ENCODE data around the gene FOXK2. TPM values are rescaled to one million over a fixed set of nuclear protein-coding genes. Genes with fewer than 3 reads are reported as not detected.
"Not testable (repeated sequence)": the region's sequence is repeated elsewhere in the genome, so short reads cannot be mapped to it uniquely, and the experiment has no call there.

Gene FOXK2
- total RNA-seq, 1 donor from 2014 or later: 24.8 TPM

- peak; percentile 66 to 88 for DNase-seq (ENCODE audit: low read depth in 2 of 2)
Measured at GRCh38 chr17:82531431-82531881, 11.9 kb downstream of the FOXK2 start.

- DNase-seq (ENCODE audit: low read depth in 2 of 2): no peak
Measured at GRCh38 chr17:82534401-82534812, 14.9 kb downstream of the FOXK2 start.

GRCh38 chr17:82536512-82537201 lies 17.1 kb downstream of the FOXK2 start:
- DNase-seq (ENCODE audit: low read depth in 2 of 2): peak; percentile 43 to 51

GRCh38 chr17:82537228-82537627 lies 17.7 kb downstream of the FOXK2 start:
- DNase-seq (ENCODE audit: low read depth in 2 of 2): not testable (repeated sequence)

- DNase-seq (ENCODE audit: low read depth in 2 of 2): not testable (repeated sequence)
Measured at GRCh38 chr17:82539076-82539475, 19.5 kb downstream of the FOXK2 start.

GRCh38 chr17:82542439-82542838 lies 22.9 kb downstream of the FOXK2 start:
- no peak for DNase-seq (ENCODE audit: low read depth in 2 of 2)

GRCh38 chr17:82544431-82545070 lies 25.0 kb downstream of the FOXK2 start:
- DNase-seq (ENCODE audit: low read depth in 2 of 2): no peak

- DNase-seq (ENCODE audit: low read depth in 2 of 2): no peak
Measured at GRCh38 chr17:82545071-82545462, 25.5 kb downstream of the FOXK2 start.

GRCh38 chr17:82547981-82548380 lies 28.4 kb downstream of the FOXK2 start:
- no peak for DNase-seq (ENCODE audit: low read depth in 2 of 2)

- peak in 1 of 2 donors; percentile 22 for DNase-seq (ENCODE audit: low read depth in 2 of 2)
Measured at GRCh38 chr17:82548681-82549303, 29.3 kb downstream of the FOXK2 start.

- peak; percentile 72 to 76 for DNase-seq (ENCODE audit: low read depth in 2 of 2)
Measured at GRCh38 chr17:82551779-82552457, 32.4 kb downstream of the FOXK2 start.

GRCh38 chr17:82552580-82552979 lies 33.0 kb downstream of the FOXK2 start:
- no peak for DNase-seq (ENCODE audit: low read depth in 2 of 2)

- no peak for DNase-seq (ENCODE audit: low read depth in 2 of 2)
Measured at GRCh38 chr17:82553210-82553930, 33.8 kb downstream of the FOXK2 start.

- not testable (repeated sequence) for DNase-seq (ENCODE audit: low read depth in 2 of 2)
Measured at GRCh38 chr17:82557510-82557909, 38.0 kb downstream of the FOXK2 start.

GRCh38 chr17:82559566-82560251 lies 40.2 kb downstream of the FOXK2 start:
- DNase-seq (ENCODE audit: low read depth in 2 of 2): no peak

- DNase-seq (ENCODE audit: low read depth in 2 of 2): no peak
Measured at GRCh38 chr17:82560252-82560642, 40.7 kb downstream of the FOXK2 start.

GRCh38 chr17:82560802-82561428 lies 41.4 kb downstream of the FOXK2 start:
- DNase-seq (ENCODE audit: low read depth in 2 of 2): no peak

GRCh38 chr17:82561429-82562035 lies 42.0 kb downstream of the FOXK2 start:
- DNase-seq (ENCODE audit: low read depth in 2 of 2): no peak

GRCh38 chr17:82562718-82563220 lies 43.2 kb downstream of the FOXK2 start:
- DNase-seq (ENCODE audit: low read depth in 2 of 2): not testable (repeated sequence)

- DNase-seq (ENCODE audit: low read depth in 2 of 2): no peak
Measured at GRCh38 chr17:82563318-82563717, 43.8 kb downstream of the FOXK2 start.
